Measurements from ENCODE around the gene HSD17B2.

Gene HSD17B2

GRCh38 chr16:82071421-82071820, 36.4 kb downstream of the HSD17B2 start:
- Mint-ChIP-seq H3K9me3 (ENCODE audit: low read depth) (no peaks in the 10 kb centered on the region), H3K27ac (no peak overlapping the region), H3K4me1 (ENCODE audit: low read depth) (no peaks in the 10 kb centered on the region), H3K4me3 (no peak overlapping the region), H3K27me3 (peaks cover 22% of the 10 kb centered on the region), H3K36me3 (no peaks in the 10 kb centered on the region)

GRCh38 chr16:82072313-82072712, 37.3 kb downstream of the HSD17B2 start:
- H3K36me3 Mint-ChIP-seq = no peaks in the 10 kb centered on the region
- H3K9me3 Mint-ChIP-seq (ENCODE audit: low read depth) = no peaks in the 10 kb centered on the region
- H3K27ac Mint-ChIP-seq = no peak overlapping the region
- no peak overlapping the region for H3K4me3 Mint-ChIP-seq
- H3K27me3 Mint-ChIP-seq = peaks cover 22% of the 10 kb centered on the region
- no peaks in the 10 kb centered on the region for H3K4me1 Mint-ChIP-seq (ENCODE audit: low read depth)

- no peaks in the 10 kb centered on the region for H3K36me3 Mint-ChIP-seq
- no peaks in the 10 kb centered on the region for H3K4me1 Mint-ChIP-seq (ENCODE audit: low read depth)
- H3K9me3 Mint-ChIP-seq (ENCODE audit: low read depth) = peaks cover 6% of the 10 kb centered on the region
- no peak overlapping the region for H3K4me3 Mint-ChIP-seq
- peaks cover 21% of the 10 kb centered on the region for H3K27me3 Mint-ChIP-seq
- H3K27ac Mint-ChIP-seq = no peak overlapping the region
Observed at GRCh38 chr16:82074019-82074558, 39.0 kb downstream of the HSD17B2 start.

- Mint-ChIP-seq H3K27me3 (peaks cover 12% of the 10 kb centered on the region), H3K4me3 (no peak overlapping the region)
Observed at GRCh38 chr16:82078125-82078524, 43.1 kb downstream of the HSD17B2 start.

GRCh38 chr16:82079892-82080291, 44.8 kb downstream of the HSD17B2 start:
- no peaks in the 10 kb centered on the region for H3K4me1 Mint-ChIP-seq (ENCODE audit: low read depth)
- peaks cover 6% of the 10 kb centered on the region for H3K27me3 Mint-ChIP-seq
- H3K4me3 Mint-ChIP-seq = no peak overlapping the region
- no peaks in the 10 kb centered on the region for H3K36me3 Mint-ChIP-seq
- no peak overlapping the region for H3K27ac Mint-ChIP-seq
- peaks cover 6% of the 10 kb centered on the region for H3K9me3 Mint-ChIP-seq (ENCODE audit: low read depth)

More at GRCh38 chr16:82078125-82078524, 43.1 kb downstream of the HSD17B2 start:
- no peaks in the 10 kb centered on the region for H3K4me1 Mint-ChIP-seq (ENCODE audit: low read depth)
- H3K27ac Mint-ChIP-seq = no peak overlapping the region
- no peaks in the 10 kb centered on the region for H3K36me3 Mint-ChIP-seq
- H3K9me3 Mint-ChIP-seq (ENCODE audit: low read depth) = peaks cover 6% of the 10 kb centered on the region

- Mint-ChIP-seq H3K9me3 (ENCODE audit: low read depth) (peaks cover 6% of the 10 kb centered on the region), H3K4me3 (no peak overlapping the region), H3K27ac (no peak overlapping the region), H3K36me3 (no peaks in the 10 kb centered on the region), H3K27me3 (peaks cover 6% of the 10 kb centered on the region), H3K4me1 (ENCODE audit: low read depth) (no peaks in the 10 kb centered on the region)
Observed at GRCh38 chr16:82081264-82081663, 46.2 kb downstream of the HSD17B2 start.

- Mint-ChIP-seq H3K4me1 (ENCODE audit: low read depth) (no peaks in the 10 kb centered on the region), H3K4me3 (no peak overlapping the region), H3K9me3 (ENCODE audit: low read depth) (peaks cover 6% of the 10 kb centered on the region), H3K36me3 (no peaks in the 10 kb centered on the region), H3K27ac (no peak overlapping the region), H3K27me3 (peaks cover 5% of the 10 kb centered on the region)
Observed at GRCh38 chr16:82082097-82082496, 47.0 kb downstream of the HSD17B2 start.

GRCh38 chr16:82082543-82083244, 47.6 kb downstream of the HSD17B2 start:
- H3K27ac Mint-ChIP-seq = no peak overlapping the region
- no peaks in the 10 kb centered on the region for H3K4me1 Mint-ChIP-seq (ENCODE audit: low read depth)
- peaks cover 4% of the 10 kb centered on the region for H3K27me3 Mint-ChIP-seq
- peaks cover 6% of the 10 kb centered on the region for H3K9me3 Mint-ChIP-seq (ENCODE audit: low read depth)
- no peak overlapping the region for H3K4me3 Mint-ChIP-seq
- H3K36me3 Mint-ChIP-seq = no peaks in the 10 kb centered on the region

- H3K9me3 Mint-ChIP-seq (ENCODE audit: low read depth) = no peaks in the 10 kb centered on the region
Observed at GRCh38 chr16:82083710-82084353, 48.8 kb downstream of the HSD17B2 start.

GRCh38 chr16:82085011-82085779, 50.1 kb downstream of the HSD17B2 start:
- Mint-ChIP-seq H3K27me3 (peaks cover 2% of the 10 kb centered on the region), H3K27ac (no peak overlapping the region), H3K4me3 (no peak overlapping the region), H3K36me3 (no peaks in the 10 kb centered on the region), H3K9me3 (ENCODE audit: low read depth) (no peaks in the 10 kb centered on the region), H3K4me1 (ENCODE audit: low read depth) (no peaks in the 10 kb centered on the region)

More at GRCh38 chr16:82083710-82084353, 48.8 kb downstream of the HSD17B2 start:
- Mint-ChIP-seq H3K27ac (no peak overlapping the region), H3K36me3 (no peaks in the 10 kb centered on the region), H3K27me3 (peaks cover 2% of the 10 kb centered on the region), H3K4me3 (no peak overlapping the region), H3K4me1 (ENCODE audit: low read depth) (no peaks in the 10 kb centered on the region)

- no peak overlapping the region for H3K4me3 Mint-ChIP-seq
- H3K27me3 Mint-ChIP-seq = no peaks in the 10 kb centered on the region
- no peaks in the 10 kb centered on the region for H3K9me3 Mint-ChIP-seq (ENCODE audit: low read depth)
- H3K27ac Mint-ChIP-seq = no peak overlapping the region
- H3K4me1 Mint-ChIP-seq (ENCODE audit: low read depth) = no peaks in the 10 kb centered on the region
- H3K36me3 Mint-ChIP-seq = no peaks in the 10 kb centered on the region
Observed at GRCh38 chr16:82088483-82088882, 53.4 kb downstream of the HSD17B2 start.

- Mint-ChIP-seq H3K27me3 (peaks cover 2% of the 10 kb centered on the region), H3K36me3 (no peaks in the 10 kb centered on the region), H3K9me3 (ENCODE audit: low read depth) (no peaks in the 10 kb centered on the region), H3K27ac (no peak overlapping the region), H3K4me1 (ENCODE audit: low read depth) (peaks cover 3% of the 10 kb centered on the region), H3K4me3 (no peak overlapping the region)
Observed at GRCh38 chr16:82091241-82091640, 56.2 kb downstream of the HSD17B2 start.

GRCh38 chr16:82092711-82093110, 57.7 kb downstream of the HSD17B2 start:
- no peak overlapping the region for H3K4me3 Mint-ChIP-seq
- no peaks in the 10 kb centered on the region for H3K9me3 Mint-ChIP-seq (ENCODE audit: low read depth)
- H3K27ac Mint-ChIP-seq = no peak overlapping the region
- no peaks in the 10 kb centered on the region for H3K36me3 Mint-ChIP-seq
- H3K4me1 Mint-ChIP-seq (ENCODE audit: low read depth) = peaks cover 3% of the 10 kb centered on the region
- peaks cover 2% of the 10 kb centered on the region for H3K27me3 Mint-ChIP-seq

- H3K9me3 Mint-ChIP-seq (ENCODE audit: low read depth) = no peaks in the 10 kb centered on the region
- H3K4me3 Mint-ChIP-seq = no peak overlapping the region
- peaks cover 3% of the 10 kb centered on the region for H3K4me1 Mint-ChIP-seq (ENCODE audit: low read depth)
- no peaks in the 10 kb centered on the region for H3K36me3 Mint-ChIP-seq
- H3K27me3 Mint-ChIP-seq = peaks cover 6% of the 10 kb centered on the region
- no peak overlapping the region for H3K27ac Mint-ChIP-seq
Observed at GRCh38 chr16:82093666-82094300, 58.7 kb downstream of the HSD17B2 start.

All from activated naive CD8-positive, alpha-beta T cell (primary cell).